Calu3 (cell line): Measurements from ENCODE around the gene CDH18. TPM values are rescaled to one million over a fixed set of nuclear protein-coding genes. Genes with fewer than 3 reads are reported as not detected.

Experiments used
- BruUV-seq: library from RNA; stranded (reverse); fragments of 400-500 nt; replicated peaks from 2 replicates; lab custom pipeline; 2021; lab: Mats Ljungman, UMichigan
- CTCF ChIA-PET: fragments of 300-600 bp; sonication (Branson Sonifier 250); formaldehyde crosslinking; loops from one replicate; lab custom pipeline; 2022; ENCODE audit warnings: antibody characterized with exemption; lab: Charles Lee
- DNase-seq: peaks from one replicate; pipeline ENCODE4 v3.0.0; 2022
- H3K27ac Mint-ChIP-seq: one replicate; pipeline ENCODE4 v1.8.0; 2022; ENCODE audit warnings: mixed read lengths; ENCODE audit not compliant: unreplicated experiment
- H3K27me3 Mint-ChIP-seq: one replicate; pipeline ENCODE4 v1.8.0; 2022; ENCODE audit warnings: mixed read lengths; ENCODE audit not compliant: unreplicated experiment
- H3K36me3 Mint-ChIP-seq: one replicate; pipeline ENCODE4 v1.8.0; 2022; ENCODE audit warnings: mild to moderate bottlenecking, moderate library complexity, mixed read lengths; ENCODE audit not compliant: insufficient read depth, unreplicated experiment
- H3K4me1 Mint-ChIP-seq: one replicate; pipeline ENCODE4 v1.8.0; 2022; ENCODE audit warnings: mild to moderate bottlenecking, low read depth, mixed read lengths; ENCODE audit not compliant: unreplicated experiment
- H3K4me3 Mint-ChIP-seq: one replicate; pipeline ENCODE4 v1.8.0; 2022; ENCODE audit warnings: mild to moderate bottlenecking, low read depth, moderate library complexity, mixed read lengths; ENCODE audit not compliant: unreplicated experiment
- H3K9me3 Mint-ChIP-seq: one replicate; pipeline ENCODE4 v1.8.0; 2022; ENCODE audit warnings: low read depth, mixed read lengths; ENCODE audit not compliant: unreplicated experiment
- intact Hi-C: fragments of 100-400 bp; cut with micrococcal nuclease; formaldehyde crosslinking; loops from one replicate; pipeline ENCODE4 v1.10.0; 2022; ENCODE audit not compliant: unreplicated experiment
- total RNA-seq: library from RNA; stranded (reverse); gene quantifications from 2 replicates; pipeline ENCODE4 v1.2.3, GENCODE V29; 2022
- TF ChIP-seq, protein P1 (sequence below): fragments of 200-600 bp; IDR thresholded peaks from one replicate; pipeline ENCODE4 v1.8.0; 2022; ENCODE audit warnings: antibody characterized with exemption; ENCODE audit not compliant: unreplicated experiment

CDH18 gene
- total RNA-seq, 1 experiment from 2014 or later, result not detected

DNA sequence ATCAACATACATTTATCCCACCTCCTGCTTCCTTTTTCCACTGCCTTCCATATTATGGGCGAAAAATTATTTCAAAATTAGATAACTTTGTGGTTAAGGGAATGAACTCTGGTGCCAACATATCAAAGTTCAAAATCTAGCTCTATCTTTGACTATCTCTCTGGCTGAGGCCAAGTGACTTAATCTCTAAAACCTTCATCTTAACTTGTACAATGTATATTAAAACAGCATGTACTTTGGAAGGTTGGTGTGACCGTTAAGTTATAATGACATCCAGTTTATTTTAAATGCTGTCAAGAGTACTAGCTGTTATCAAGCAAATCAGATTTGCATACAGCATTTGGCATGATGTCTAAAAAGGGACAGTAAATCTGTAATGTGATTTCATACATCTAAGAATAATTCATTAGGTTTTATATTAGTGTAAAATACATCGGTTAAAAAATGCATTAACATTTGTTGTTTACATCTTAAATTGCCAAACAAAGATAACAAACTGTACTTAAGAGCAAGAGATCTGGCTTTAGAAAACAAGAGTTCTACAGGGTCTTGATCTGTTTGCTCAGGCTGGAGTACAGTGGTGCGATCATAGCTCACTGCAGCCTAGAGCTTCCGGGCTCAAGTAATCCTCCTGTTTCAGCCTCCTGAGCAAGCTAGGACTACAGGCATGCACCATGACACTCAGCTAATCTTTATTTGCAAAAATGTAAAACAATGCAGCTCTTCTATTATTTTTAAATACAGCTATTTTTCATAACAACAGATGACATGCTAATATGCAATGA, 102.8 kb downstream of the CDH18 start:
- Mint-ChIP-seq H3K27ac (no peak overlapping the region), H3K36me3 (no peaks in the 10 kb centered on the region), H3K4me3 (no peak overlapping the region), H3K9me3 (no peaks in the 10 kb centered on the region), H3K4me1 (no peaks in the 10 kb centered on the region), H3K27me3 (no peaks in the 10 kb centered on the region)
- TF ChIP-seq, protein P1, sequence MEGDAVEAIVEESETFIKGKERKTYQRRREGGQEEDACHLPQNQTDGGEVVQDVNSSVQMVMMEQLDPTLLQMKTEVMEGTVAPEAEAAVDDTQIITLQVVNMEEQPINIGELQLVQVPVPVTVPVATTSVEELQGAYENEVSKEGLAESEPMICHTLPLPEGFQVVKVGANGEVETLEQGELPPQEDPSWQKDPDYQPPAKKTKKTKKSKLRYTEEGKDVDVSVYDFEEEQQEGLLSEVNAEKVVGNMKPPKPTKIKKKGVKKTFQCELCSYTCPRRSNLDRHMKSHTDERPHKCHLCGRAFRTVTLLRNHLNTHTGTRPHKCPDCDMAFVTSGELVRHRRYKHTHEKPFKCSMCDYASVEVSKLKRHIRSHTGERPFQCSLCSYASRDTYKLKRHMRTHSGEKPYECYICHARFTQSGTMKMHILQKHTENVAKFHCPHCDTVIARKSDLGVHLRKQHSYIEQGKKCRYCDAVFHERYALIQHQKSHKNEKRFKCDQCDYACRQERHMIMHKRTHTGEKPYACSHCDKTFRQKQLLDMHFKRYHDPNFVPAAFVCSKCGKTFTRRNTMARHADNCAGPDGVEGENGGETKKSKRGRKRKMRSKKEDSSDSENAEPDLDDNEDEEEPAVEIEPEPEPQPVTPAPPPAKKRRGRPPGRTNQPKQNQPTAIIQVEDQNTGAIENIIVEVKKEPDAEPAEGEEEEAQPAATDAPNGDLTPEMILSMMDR, result no peak
- CTCF ChIA-PET, result no interaction called here
- DNase-seq, result no peak
- BruUV-seq, result no TSS peak
- intact Hi-C loops, result no loop called here

DNA sequence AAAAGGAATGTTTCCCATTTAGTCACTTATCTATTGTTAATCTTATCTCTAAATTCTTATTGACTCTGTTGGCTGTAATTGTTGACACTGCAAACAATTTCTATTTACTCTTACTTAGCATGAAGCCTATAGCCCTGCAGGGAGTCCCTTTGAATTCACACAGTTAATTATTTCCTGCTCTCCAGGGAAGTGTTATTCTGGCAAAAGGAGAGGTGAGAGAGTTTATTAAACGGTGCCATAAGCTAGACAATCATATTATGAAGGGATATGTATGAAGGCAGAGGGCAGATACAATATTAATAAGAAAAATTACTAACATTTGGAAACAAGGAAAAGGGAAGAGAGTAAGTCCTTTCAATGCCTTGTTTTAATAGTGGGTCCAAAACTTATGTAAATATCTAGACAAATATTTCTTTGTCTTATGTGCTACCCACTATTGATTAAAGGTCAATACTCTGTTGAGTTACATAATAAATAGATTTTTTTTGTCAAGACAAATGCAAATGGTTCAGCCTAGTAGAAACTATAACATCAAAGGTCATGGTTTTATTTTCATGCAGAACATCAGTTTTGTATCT, 107.1 kb downstream of the CDH18 start:
- intact Hi-C loops, result no loop called here
- Mint-ChIP-seq H3K4me1 (no peaks in the 10 kb centered on the region), H3K27me3 (no peaks in the 10 kb centered on the region), H3K9me3 (no peaks in the 10 kb centered on the region), H3K4me3 (no peak overlapping the region), H3K36me3 (no peaks in the 10 kb centered on the region), H3K27ac (no peak overlapping the region)
- CTCF ChIA-PET, result interaction anchor here (0.6 kb wide), 1 partner anchor 1707 kb away, joined by 3 read pairs; no protein-coding TSS in a partner anchor
- TF ChIP-seq, protein P1, result no peak
- DNase-seq, result peak; percentile 4
- BruUV-seq, result no TSS peak

DNA sequence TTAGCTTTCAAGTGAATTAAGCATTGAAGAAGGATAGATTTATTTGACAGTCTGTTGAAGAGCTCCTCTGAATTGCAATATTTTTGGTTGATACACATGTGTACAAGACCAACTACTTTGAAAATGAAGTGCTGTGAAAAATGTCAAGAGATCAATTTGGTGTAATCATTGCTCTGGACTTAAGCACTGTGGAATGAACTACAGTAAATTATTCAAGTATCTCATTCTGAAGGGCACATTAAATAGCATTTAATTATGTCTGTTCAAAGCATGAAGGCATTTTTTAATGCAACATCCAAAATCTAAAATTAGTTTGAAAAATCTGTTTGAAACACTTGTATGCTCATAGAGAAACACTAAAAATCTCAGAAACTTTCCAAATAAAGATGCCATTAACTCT, 107.5 kb downstream of the CDH18 start:
- intact Hi-C loops, result no loop called here
- H3K36me3 Mint-ChIP-seq, result no peaks in the 10 kb centered on the region
- TF ChIP-seq, protein P1, result no peak
- BruUV-seq, result no TSS peak
- no peak for DNase-seq
- no peak overlapping the region for H3K27ac Mint-ChIP-seq
- no peaks in the 10 kb centered on the region for H3K27me3 Mint-ChIP-seq
- no peaks in the 10 kb centered on the region for H3K9me3 Mint-ChIP-seq
- CTCF ChIA-PET, result no interaction called here
- no peak overlapping the region for H3K4me3 Mint-ChIP-seq
- H3K4me1 Mint-ChIP-seq, result no peaks in the 10 kb centered on the region

DNA sequence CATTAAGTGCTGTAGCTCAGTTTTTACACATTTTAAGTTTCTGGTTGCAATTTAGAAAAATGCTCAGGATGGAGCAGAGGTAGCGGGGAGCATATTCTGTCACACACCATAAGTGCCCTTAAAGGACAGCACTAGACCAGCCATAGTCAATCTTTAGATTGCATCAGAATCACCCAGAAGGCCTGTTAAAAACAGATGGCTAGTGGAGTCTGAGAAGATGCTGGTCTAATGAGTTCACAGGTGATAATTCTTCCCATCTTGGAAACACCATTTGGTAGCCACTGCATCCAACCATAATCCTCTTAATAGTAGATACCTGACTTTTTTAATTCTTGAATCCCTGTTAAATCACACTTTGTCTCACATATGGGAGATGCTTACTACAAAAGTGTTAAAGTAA, 113.2 kb downstream of the CDH18 start:
- H3K4me1 Mint-ChIP-seq, result no peaks in the 10 kb centered on the region
- TF ChIP-seq, protein P1, result no peak
- no peak for DNase-seq
- no peak overlapping the region for H3K27ac Mint-ChIP-seq
- H3K9me3 Mint-ChIP-seq, result no peaks in the 10 kb centered on the region
- H3K4me3 Mint-ChIP-seq, result no peak overlapping the region
- BruUV-seq, result no TSS peak
- intact Hi-C loops, result no loop called here
- no peaks in the 10 kb centered on the region for H3K27me3 Mint-ChIP-seq
- CTCF ChIA-PET, result no interaction called here
- no peaks in the 10 kb centered on the region for H3K36me3 Mint-ChIP-seq
